GM18867 (cell line): ENCODE results near the gene RAB27B.
"Not testable (repeated sequence)": the region's sequence is repeated elsewhere in the genome, so short reads cannot be mapped to it uniquely, and the experiment has no call there.

Source experiments
- ATAC-seq: cut with Tn5 transposase; IDR thresholded peaks from one replicate; pipeline ENCODE4 v1.9.1; 2021; ENCODE audit warnings: mild to moderate bottlenecking, moderate library complexity; ENCODE audit not compliant: unreplicated experiment

Gene RAB27B

GRCh38 chr18:54813977-54814565, 14.2 kb upstream of the RAB27B start:
- no peak for ATAC-seq

DNA sequence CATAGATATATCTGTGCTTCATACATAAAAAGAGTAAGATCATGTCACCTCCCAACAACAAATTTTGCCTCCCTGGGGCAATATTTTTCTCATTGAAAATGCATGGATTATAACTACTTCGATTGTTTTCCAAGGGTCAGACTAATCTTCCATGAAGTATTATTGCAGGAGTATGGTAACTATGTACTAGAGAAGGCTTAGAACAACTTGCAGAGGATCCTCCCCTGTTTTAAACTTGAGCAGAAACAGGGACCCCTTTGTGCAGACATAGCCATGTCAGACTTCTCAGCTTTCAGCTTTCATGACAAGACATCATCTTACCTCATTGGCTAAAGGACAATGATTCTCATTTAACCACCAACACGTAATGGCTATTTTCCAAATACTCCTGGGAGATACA, 13.2 kb upstream of the RAB27B start:
- ATAC-seq = no peak

DNA sequence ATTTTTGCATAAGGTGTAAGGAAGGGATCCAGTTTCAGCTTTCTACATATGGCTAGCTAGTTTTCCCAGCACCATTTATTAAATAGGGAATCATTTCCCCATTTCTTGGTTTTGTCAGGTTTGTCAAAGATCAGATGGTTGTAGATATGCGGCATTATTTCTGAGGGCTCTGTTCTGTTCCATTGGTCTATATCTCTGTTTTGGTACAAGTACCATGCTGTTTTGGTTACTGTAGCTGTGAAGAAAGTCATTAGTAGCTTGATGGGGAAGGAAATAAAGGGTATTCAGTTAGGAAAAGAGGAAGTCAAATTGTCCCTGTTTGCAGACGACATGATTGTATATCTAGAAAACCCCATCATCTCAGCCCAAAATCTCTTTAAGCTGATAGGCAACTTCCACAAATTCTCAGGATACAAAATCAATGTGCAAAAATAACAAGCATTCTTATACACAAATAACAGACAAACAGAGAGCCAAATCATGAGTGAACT, 7.4 kb upstream of the RAB27B start:
- not testable (repeated sequence) for ATAC-seq

- ATAC-seq = no peak
Measured at GRCh38 chr18:54822872-54823845, 5.1 kb upstream of the RAB27B start.

DNA sequence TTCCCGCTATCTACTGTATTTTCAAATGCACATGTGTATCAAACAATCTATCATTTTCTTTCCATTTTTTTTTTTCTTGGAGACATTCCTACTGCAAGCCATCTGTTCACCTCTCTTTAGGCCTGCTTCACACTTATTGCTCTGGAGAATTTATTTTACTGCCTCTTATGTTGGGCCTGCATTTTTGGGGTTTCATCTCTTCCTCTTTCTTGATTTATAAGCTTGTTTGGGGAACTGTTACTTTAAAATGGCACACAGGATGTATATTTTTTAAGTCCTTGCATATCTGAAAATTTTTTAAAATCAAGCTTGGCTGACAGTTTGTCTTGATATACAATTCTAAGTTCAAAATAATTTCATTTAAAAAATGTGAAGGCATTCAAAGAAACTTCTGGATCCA, 3.5 kb upstream of the RAB27B start:
- ATAC-seq = no peak

DNA sequence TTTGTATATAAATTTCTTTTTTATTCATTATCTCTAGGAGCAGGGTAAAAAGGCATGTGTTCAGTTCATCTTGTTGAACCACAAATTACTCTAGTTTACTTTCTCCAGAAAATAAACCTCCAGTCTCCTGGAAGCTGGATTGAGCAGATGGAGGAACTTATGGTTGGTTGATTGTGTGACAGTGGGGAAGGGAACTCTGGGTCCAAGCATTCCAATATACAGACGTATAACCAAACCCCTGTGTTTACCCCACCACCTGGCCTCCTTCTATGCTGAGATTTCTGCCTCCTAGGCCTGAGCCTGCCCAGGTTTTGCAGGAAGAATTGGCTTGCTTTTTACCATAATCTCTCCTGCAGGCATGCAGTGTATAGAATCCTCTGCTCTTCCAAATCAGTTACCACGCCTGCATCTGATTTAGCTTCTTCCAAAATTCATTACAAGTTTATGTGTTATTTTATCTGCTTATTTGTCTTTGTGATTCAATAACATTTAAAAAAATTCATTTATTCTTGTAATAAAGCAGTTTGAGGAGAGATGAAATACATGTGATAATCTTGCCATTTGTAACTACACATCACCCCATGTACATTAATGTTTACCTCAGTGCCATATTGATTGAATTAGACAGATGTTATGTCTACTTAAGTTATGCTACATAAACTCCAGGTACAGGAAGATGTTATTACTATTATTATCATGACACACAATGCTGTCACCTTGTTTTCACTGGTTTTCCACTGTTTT, 2.5 kb upstream of the RAB27B start:
- ATAC-seq = no peak

- no peak for ATAC-seq
Measured at GRCh38 chr18:54828986-54829385, 709 bp downstream of the RAB27B start.

- ATAC-seq = no peak
Measured at GRCh38 chr18:54829856-54830255, 1.6 kb downstream of the RAB27B start.

- no peak for ATAC-seq
Measured at GRCh38 chr18:54830260-54830659, 2.0 kb downstream of the RAB27B start.

DNA sequence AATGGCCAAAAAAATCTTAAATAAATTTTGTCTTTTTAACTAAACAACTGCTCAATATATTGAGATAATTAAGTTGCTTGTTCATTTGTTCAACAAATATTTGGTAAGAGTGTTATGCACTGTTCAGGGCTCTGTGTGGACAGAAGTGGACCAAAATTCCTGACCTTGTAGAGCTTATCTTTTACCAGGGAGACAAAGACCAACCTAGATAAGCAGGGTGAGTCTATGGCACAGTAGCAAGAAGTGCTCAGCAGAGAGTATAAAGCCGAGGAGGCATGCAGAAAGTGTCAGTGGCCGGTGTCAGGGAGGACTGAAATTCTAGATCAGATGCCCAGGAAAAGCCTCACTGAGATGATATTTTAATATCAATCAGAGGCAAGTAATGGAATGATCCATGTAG, 2.6 kb downstream of the RAB27B start:
- ATAC-seq = no peak

- no peak for ATAC-seq
Measured at GRCh38 chr18:54835944-54836343, 7.7 kb downstream of the RAB27B start.

DNA sequence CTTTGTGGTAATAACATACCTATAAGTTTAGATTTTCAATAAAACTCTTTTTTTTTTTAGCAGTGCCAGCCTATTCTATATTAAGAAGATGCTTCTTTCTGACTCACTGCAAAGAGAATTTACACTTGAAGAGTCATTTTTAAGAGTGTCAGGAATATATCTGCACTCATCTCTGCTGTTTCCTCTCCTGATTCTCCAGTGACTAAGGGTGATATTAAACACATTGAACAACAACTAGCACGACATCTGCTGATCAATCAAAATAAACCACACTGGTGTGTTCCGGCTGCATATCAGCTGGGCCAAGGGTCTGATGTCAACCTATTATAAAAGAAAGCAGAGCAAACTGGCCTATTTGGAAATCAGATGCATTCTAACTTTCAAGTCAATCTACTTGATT, 15.0 kb downstream of the RAB27B start:
- no peak for ATAC-seq

- ATAC-seq = no peak
Measured at GRCh38 chr18:54845787-54846186, 17.5 kb downstream of the RAB27B start.

GRCh38 chr18:54848121-54848520, 19.8 kb downstream of the RAB27B start:
- ATAC-seq = no peak

- ATAC-seq = no peak
Measured at GRCh38 chr18:54849683-54850082, 21.4 kb downstream of the RAB27B start.

GRCh38 chr18:54850598-54850997, 22.3 kb downstream of the RAB27B start:
- no peak for ATAC-seq

- ATAC-seq = no peak
Measured at GRCh38 chr18:54852780-54853675, 24.8 kb downstream of the RAB27B start.

DNA sequence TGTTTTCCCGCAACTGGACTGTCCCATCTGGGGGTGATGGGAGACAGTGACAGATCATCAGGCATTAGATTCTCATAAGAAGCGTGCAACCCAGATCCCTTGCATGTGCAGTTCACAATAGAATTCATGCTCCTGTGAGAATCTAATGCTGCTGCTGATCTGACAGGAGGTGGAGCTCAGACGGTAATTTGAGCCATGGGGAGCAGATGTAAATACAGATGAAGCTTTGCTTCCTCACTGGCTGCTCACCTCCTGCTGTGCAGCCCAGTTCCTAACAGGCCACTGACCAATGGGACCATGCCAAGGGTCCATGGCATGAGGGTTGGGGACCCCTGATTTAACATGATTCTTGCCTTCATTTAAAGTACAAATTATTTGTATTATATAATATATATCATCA, 26.8 kb downstream of the RAB27B start:
- not testable (repeated sequence) for ATAC-seq

- ATAC-seq = no peak
Measured at GRCh38 chr18:54856105-54856646, 27.9 kb downstream of the RAB27B start.

DNA sequence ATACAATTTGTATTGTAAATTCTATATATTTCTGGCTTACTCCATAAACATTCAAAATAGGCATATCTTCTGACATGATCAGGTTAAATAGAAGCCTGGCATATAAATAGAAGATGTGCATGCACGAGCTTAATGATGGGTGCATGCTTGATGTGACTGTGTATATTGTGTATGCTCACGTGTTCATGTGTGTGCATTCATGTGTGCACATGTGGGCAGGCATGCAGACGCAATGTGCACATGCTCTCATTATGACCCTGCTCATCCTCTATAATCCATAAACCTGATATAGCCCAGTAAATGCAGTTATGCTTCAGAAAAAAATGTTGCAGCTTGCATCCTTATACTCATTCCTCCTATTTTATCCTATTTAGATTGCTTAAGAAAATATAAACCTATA, 29.2 kb downstream of the RAB27B start:
- ATAC-seq = no peak
